ENCODE data around the gene SULT2B1.
"Not testable (repeated sequence)": the region's sequence is repeated elsewhere in the genome, so short reads cannot be mapped to it uniquely, and the experiment has no call there.

Gene SULT2B1

GRCh38 chr19:48624067-48624594 is 72.2 kb downstream of the SULT2B1 start:
- peak; percentile 97 for DNase-seq

- no peak for DNase-seq
Measured at GRCh38 chr19:48624791-48625723, 73.1 kb downstream of the SULT2B1 start.

GRCh38 chr19:48625891-48626327 is 73.9 kb downstream of the SULT2B1 start:
- no peak for DNase-seq

DNA sequence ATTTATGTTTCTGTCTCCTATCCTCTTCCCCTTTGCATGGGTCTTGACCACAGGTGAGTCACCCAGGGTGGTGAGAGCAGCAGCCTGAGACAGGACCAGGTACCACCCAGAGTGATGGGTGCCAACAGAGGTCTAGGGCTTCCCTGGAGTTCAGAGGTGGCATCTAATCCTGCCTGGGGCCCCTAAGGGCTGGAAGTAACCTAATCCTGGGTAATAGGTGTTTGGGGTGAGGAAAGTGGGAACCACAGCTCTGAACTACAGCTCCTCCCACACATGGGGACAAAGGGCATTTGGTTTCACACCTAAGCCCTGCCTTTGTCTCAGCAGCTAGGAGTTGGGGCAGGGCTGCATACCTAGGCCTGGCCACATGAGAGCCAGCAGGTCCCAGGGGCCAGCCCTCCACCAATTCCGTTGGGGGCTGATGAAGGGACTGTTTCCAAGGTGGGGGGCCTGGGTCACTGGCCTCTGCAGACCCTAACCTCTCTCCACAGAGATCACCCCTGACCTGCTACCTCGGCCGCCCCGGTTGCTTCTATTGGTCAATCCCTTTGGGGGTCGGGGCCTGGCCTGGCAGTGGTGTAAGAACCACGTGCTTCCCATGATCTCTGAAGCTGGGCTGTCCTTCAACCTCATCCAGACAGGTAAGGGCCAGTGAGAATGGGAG is 75.4 kb downstream of the SULT2B1 start:
- peak; percentile 63 for DNase-seq

DNA sequence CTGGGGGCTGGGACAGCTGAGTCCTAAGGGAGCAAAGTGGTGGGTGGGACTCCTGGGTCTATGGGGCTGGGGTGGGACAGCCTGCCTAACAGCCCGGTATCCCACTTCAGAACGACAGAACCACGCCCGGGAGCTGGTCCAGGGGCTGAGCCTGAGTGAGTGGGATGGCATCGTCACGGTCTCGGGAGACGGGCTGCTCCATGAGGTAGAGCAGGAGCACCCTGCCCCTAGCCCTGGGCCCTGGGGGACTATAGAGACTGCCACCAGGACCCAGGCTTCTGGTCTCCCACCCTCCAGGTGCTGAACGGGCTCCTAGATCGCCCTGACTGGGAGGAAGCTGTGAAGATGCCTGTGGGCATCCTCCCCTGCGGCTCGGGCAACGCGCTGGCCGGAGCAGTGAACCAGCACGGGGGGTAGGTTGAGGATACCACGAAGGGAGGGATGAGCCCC is 75.9 kb downstream of the SULT2B1 start:
- no peak for DNase-seq

- DNase-seq = no peak
Measured at GRCh38 chr19:48628486-48629296, 76.7 kb downstream of the SULT2B1 start.

- no peak for DNase-seq
Measured at GRCh38 chr19:48629297-48629598, 77.3 kb downstream of the SULT2B1 start.

- no peak for DNase-seq
Measured at GRCh38 chr19:48629599-48630295, 77.8 kb downstream of the SULT2B1 start.

DNA sequence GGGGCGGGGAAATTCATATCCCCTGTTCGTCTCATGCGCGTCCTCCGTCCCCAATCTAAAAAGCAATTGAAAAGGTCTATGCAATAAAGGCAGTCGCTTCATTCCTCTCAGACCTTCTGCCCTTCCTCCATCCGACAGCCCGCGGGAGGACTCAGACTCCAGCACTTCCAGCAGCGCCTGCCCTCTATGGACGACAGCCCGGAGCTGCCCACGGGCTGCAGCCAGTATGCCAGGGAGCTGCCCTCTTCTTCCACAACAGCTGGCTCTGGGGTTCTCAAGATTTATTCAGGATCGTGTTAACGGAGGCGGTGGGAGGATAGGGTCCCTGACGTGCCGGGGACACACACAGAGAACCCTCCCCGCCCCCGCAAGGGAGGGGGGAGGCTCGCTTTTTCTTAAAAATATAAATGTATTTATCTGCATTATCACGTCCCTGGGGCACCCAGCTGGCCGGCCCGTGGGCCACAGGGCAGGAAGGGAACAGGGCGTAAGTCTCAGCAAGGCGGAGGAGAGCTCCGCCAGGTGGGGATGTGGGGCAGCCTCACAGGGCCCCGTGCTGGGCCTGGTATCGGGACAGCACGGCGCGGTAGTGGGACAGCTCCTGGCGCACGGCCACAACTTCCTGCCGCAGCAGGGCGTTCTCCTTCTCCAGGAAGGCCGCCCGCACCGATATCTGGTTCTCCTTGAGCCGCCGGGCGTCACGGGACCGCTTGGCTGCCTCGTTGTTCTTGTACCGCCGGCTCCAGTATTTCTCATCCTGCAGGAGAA is 78.5 kb downstream of the SULT2B1 start:
- no peak for DNase-seq

DNA sequence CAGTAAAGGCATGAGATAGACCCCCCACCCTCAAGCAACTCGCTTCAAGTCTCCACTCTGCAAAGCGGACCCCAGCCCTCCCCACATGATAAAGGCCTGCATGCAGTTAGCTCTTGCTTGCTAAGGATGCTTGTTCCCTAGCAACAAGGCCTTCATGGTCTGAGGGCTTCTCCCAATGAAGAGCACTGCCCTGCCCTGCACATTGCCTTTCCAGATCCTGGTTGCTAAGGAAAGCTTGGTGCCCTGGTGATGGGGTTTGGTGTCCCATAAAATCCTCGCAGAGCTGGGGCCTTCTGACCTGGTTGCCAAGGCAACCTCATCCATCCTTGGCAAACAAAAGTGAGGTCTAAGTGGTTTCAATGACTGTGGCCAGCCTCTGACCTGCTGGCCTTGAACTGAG is 79.3 kb downstream of the SULT2B1 start:
- no peak for DNase-seq

DNA sequence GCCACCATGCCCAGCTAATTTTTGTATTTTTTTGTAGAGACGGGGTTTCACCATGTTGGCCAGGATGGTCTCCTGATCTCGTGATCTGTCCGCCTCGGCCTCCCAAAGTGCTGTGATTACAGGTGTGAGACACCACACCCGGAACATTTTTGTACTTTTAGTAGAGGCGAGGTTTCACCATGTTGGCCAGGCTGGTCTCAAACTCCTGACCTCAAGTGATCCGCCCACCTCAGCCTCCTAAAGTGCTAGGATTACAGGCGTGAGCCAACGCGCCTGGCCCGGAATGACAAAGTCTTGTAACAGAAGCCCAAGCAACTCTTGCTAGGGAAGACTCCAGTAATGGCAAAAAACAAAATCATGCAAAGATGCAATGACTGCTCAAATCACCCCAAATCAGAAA is 80.3 kb downstream of the SULT2B1 start:
- not testable (repeated sequence) for DNase-seq

DNA sequence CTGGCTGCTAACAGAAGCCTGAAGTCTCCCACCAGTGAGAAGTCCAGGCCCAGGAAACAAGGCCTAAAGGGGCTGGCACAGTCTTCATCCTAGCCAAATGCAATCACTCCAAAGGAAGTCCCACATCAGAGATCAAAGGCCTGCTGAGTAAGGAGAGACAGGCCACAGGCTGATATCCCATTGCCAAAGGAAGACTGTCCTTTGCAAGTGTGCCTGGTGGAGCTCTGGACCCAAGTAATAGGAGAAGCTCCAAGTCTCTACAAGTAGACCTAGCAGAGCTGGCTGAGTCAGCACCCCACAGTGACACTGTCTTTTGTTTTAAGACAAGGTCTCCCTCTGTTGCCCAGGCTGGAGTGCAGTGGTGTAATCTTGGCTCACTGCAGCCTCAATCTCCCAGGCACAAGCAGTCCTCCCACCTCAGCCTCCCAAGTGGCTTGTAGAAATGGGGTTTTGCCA is 80.7 kb downstream of the SULT2B1 start:
- no peak for DNase-seq

DNA sequence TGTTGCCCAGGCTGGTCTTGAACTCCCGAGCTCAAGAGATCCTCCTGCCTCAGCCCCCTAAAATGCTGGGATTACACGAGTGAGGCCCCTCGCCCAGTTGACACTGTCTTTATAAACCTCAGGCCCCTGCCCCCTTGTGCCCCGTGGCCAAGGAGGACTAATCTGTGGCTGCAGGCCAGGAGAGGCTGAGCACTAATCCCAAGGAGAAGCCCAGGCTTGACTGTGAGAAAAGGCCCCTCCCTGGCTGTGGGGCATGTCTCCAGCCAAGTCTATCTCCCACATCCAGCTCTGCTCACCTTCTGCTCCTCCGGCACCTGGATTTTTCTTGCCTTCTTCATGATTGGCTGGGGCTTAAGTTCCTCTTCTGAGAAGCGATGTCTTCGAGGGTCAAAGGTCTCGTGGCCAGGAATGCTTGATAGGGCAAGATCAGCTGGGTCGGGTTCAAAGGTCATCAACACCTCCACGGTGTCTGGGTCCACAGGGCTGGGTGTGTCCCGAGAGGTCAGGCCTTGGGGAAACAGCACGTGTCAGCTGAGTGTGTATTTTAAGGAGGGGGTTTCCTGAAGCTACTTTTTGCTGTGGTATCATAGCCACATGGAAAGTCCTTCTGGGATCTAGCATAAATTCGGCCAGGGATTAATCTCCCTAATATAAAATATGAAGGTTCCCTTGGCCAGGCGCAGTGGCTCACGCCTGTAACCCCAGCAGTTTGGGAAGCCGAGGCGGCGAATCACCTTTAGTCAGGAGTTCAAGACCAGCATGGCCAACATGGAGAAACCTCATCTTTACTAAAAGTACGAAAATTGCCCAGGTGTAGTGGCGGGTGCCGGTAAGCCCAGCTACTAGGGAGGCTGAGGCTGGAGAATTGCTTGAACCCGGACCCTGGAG is 81.4 kb downstream of the SULT2B1 start:
- no peak for DNase-seq

- no peak for DNase-seq
Measured at GRCh38 chr19:48634036-48634342, 82.0 kb downstream of the SULT2B1 start.

GRCh38 chr19:48634424-48635262 is 82.7 kb downstream of the SULT2B1 start:
- DNase-seq = peak; percentile 92

DNA sequence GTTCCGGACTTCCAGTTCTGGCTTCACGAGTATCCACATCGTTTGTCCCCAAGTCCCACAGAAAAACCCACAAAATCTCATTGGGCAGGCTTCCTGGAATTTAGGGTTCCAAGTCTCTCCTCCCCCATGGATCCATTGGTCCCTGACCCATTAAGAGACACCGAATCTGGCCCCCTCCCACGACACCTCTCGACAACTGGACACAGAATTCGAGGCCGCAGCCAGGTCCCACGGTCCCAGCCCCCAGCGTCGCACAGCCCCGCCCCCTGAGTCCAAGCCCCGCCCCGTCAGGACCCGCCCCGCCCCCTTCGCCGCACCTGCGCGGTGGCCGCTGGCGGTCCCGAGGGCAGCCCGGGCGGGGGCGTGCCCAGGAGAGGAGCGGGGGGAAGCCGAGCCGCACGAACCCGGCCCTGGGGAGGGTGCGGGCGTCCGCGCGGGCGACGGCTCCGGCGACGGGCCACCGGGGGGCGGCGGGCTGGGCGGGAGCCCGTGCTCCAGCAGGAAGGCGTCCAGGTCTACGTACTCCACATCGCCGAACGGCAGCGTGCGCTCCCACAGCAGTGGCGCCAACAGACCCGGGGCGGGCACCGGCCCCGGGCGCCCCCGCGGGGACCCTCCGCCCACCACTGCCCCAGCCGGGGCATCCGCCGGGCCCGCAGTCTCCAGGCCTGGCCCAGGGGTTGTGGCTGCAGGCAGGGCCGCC is 83.4 kb downstream of the SULT2B1 start:
- DNase-seq = peak; percentile 44

DNA sequence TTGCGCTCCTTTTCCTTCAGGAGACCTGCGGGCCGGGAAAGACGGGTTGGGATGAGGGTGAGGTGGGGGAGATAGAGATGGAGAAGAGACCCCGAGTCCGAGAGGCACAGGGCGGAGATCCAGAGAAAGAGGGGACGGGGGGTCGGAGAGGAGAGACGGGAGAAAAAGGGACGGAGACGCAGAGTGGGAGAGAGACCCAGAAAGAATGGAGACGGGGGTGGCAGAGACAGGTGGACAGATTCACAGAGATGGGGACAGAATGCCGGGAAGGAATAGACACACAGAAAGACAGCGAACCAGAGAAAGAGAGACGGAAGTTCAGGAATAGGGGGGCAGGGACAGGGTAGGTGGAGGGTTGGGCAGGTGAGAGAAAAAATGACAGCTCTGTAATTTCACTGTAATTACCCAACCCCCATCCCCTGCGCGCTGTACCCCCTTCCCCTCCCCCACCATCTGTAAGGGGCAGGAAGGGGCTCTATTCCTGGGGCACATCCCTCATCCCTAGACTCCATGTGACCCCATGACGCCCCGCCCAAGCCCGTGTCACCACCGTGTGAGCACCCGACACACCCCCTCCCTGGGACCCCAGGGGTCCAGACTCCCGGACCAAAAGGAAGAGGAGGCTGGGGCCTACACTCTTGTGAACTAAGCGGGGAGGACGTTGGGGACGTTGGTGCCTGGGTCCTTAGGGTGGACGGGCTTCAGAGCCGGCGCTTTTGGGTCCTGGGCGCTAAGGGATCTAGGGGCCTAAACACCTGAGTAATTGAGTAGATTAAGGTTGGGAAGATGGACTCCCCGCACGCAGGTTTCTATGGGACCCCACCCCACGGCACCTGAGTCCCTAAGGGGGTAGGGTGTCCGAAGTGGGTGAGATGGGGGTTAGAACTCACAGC is 84.2 kb downstream of the SULT2B1 start:
- no peak for DNase-seq

GRCh38 chr19:48636859-48637448 is 85.0 kb downstream of the SULT2B1 start, which contains the start of gene DBP:
DBP (minus strand) TSS chr19:48637379; CDS start chr19:48636994, 385 bp downstream.
- no peak for DNase-seq
